ENCODE measurements around the gene UBE2F.

UBE2F gene

DNA sequence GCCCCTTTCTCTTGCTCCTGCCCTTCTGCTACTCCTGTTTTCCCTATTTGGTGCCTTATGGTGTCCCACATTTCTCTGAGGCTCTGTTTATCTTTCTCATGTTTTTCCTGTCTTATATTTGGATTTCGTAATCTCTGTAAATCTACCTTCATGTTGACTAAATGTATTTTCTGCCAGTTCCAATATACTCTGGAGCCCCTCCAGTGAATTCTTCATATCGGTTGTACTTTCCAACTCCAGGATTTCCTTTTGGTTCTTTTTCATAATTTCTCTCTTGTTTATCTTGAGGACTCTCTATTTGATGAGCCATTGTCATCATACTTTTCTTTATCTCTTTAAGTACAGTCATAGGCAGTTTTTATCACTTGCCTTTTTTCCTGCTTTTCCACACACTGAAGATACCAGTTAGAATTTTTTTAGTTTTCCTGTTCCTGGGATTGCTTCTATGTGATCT, 113.1 kb downstream of the UBE2F start:
- no peaks in the 10 kb centered on the region for H3K9me3 ChIP-seq (ENCODE audit: control insufficient read depth, insufficient read depth, low read length)
- no peak overlapping the region for H3K9ac ChIP-seq (ENCODE audit: low read depth, low read length)
- 0 out of 2 replicates have a peak, but pooled peaks cover 4% of the 10 kb centered on the region for H3K4me1 ChIP-seq (ENCODE audit: control insufficient read depth, insufficient read depth, low read length)
- H3K36me3 ChIP-seq (ENCODE audit: control insufficient read depth, insufficient read depth, low read length): peaks cover 75% of the 10 kb centered on the region
- H3K4me3 ChIP-seq (ENCODE audit: low read depth, low read length): no peak overlapping the region
- H3K27me3 ChIP-seq (ENCODE audit: control insufficient read depth, insufficient read depth, low read length): no peaks in the 10 kb centered on the region
- no peak overlapping the region for H3K27ac ChIP-seq (ENCODE audit: low read depth, low read length)

DNA sequence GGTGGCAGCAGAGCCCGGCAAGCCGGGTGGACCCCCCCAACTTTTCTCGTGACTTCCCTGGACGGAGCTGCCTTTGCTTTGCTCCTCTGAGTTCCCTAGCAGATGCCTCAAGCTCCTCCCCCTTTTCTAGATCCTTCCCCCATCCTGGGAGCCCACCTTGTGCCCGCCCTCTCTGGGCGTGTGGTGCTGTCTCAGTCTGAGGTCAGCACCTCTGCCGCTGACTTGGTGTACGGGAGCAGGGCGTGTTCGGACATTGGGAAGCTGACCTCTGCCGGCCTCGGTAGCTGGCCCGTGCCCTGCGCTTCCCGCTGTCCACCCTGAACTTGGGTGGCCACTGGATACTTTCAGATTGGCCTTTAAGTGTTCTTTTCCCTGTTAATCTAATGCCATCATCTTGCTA, 113.7 kb downstream of the UBE2F start:
- H3K4me3 ChIP-seq (ENCODE audit: low read depth, low read length): no peak overlapping the region
- no peaks in the 10 kb centered on the region for H3K9me3 ChIP-seq (ENCODE audit: control insufficient read depth, insufficient read depth, low read length)
- H3K27ac ChIP-seq (ENCODE audit: low read depth, low read length): no peak overlapping the region
- H3K27me3 ChIP-seq (ENCODE audit: control insufficient read depth, insufficient read depth, low read length): no peaks in the 10 kb centered on the region
- no peak overlapping the region for H3K9ac ChIP-seq (ENCODE audit: low read depth, low read length)
- 0 out of 2 replicates have a peak, but pooled peaks cover 4% of the 10 kb centered on the region for H3K4me1 ChIP-seq (ENCODE audit: control insufficient read depth, insufficient read depth, low read length)
- H3K36me3 ChIP-seq (ENCODE audit: control insufficient read depth, insufficient read depth, low read length): peaks cover 76% of the 10 kb centered on the region

DNA sequence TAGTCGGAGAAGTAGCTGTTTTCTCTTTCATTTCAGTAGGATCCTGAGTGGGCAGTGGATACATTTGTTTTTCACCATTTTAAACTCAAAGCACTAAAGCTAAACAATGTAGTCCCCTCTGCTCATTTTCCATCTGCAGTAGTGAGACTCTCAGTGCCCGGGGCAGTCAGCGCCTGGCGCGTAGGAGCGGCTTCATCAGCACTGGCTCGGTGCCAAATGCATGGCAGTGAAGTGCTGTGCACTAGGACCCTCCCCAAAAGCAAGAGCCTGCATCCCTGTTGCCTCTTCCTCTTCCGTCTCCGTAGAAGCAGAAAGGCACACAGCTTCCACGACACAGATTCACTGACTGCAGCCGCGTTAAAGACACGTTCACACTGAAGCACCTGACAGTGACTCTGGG, 114.3 kb downstream of the UBE2F start:
- H3K27me3 ChIP-seq (ENCODE audit: control insufficient read depth, insufficient read depth, low read length): no peaks in the 10 kb centered on the region
- no peak overlapping the region for H3K4me3 ChIP-seq (ENCODE audit: low read depth, low read length)
- H3K27ac ChIP-seq (ENCODE audit: low read depth, low read length): no peak overlapping the region
- no peak overlapping the region for H3K9ac ChIP-seq (ENCODE audit: low read depth, low read length)
- H3K36me3 ChIP-seq (ENCODE audit: control insufficient read depth, insufficient read depth, low read length): peaks cover 76% of the 10 kb centered on the region
- H3K4me1 ChIP-seq (ENCODE audit: control insufficient read depth, insufficient read depth, low read length): 0 out of 2 replicates have a peak, but pooled peaks cover 4% of the 10 kb centered on the region
- H3K9me3 ChIP-seq (ENCODE audit: control insufficient read depth, insufficient read depth, low read length): no peaks in the 10 kb centered on the region

DNA sequence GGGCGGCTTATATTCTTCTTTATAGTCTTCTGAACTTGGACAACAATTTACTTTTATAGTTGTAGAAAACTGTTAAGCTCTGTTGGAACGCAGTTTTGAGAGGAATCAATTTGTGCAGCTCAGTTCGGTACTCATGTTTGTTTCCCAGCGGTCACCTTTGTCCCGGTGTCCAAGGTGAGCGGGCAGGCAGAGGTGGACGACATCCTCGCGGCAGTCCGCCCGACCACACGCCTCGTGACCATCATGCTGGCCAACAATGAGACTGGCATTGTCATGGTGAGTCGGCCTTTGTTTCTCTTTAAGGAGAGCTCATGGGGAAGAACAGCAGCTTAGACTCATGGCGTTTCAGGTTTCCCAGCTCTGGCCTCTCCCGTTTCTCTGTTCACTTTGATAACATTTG, 114.7 kb downstream of the UBE2F start:
- peaks cover 77% of the 10 kb centered on the region for H3K36me3 ChIP-seq (ENCODE audit: control insufficient read depth, insufficient read depth, low read length)
- no peak overlapping the region for H3K27ac ChIP-seq (ENCODE audit: low read depth, low read length)
- H3K4me3 ChIP-seq (ENCODE audit: low read depth, low read length): no peak overlapping the region
- H3K9ac ChIP-seq (ENCODE audit: low read depth, low read length): no peak overlapping the region
- 0 out of 2 replicates have a peak, but pooled peaks cover 4% of the 10 kb centered on the region for H3K4me1 ChIP-seq (ENCODE audit: control insufficient read depth, insufficient read depth, low read length)
- H3K27me3 ChIP-seq (ENCODE audit: control insufficient read depth, insufficient read depth, low read length): no peaks in the 10 kb centered on the region
- no peaks in the 10 kb centered on the region for H3K9me3 ChIP-seq (ENCODE audit: control insufficient read depth, insufficient read depth, low read length)

DNA sequence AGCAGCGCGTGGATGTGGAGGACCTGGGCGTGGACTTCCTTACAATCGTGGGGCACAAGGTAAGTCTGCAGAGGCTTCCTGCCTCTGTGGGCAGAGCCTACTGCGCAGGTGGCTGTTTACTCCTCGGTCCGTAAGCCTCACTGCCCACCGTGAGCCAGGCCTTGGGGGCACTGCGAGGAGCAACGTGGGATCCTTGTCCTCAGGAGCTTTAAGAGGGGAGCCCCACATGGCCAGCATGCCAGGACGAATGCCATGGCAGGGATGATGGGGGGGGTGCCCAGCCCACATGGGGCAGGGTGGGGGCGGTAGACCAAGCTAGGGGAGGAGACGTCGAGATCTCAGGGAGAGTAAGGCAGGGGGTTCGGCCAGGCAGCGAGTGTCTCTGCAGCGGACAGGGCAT, 115.3 kb downstream of the UBE2F start:
- H3K27ac ChIP-seq (ENCODE audit: low read depth, low read length): no peak overlapping the region
- peaks cover 74% of the 10 kb centered on the region for H3K36me3 ChIP-seq (ENCODE audit: control insufficient read depth, insufficient read depth, low read length)
- H3K27me3 ChIP-seq (ENCODE audit: control insufficient read depth, insufficient read depth, low read length): no peaks in the 10 kb centered on the region
- 0 out of 2 replicates have a peak, but pooled peaks cover 4% of the 10 kb centered on the region for H3K4me1 ChIP-seq (ENCODE audit: control insufficient read depth, insufficient read depth, low read length)
- H3K4me3 ChIP-seq (ENCODE audit: low read depth, low read length): no peak overlapping the region
- H3K9me3 ChIP-seq (ENCODE audit: control insufficient read depth, insufficient read depth, low read length): no peaks in the 10 kb centered on the region
- no peak overlapping the region for H3K9ac ChIP-seq (ENCODE audit: low read depth, low read length)

DNA sequence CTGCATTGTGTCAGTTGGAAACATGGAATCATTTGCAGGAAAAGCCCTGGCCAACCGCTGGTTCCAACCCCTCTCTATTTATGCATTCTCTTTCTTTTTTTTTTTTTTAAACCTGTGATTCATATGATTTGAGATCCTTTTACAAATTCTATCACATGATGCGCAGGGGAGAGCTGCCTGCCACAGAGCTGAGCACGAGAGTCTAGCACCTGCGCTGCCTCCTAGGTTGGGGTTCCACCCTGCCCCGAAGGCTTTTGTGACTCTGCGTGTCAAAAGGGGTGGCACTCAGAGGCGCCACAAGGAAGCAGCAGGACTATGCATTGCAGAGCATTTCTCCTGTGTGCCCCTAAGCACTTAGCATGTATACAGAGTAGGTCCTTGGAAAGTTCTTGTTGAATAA, 116.0 kb downstream of the UBE2F start:
- Histone ChIP-seq H3K36me3 (ENCODE audit: control insufficient read depth, insufficient read depth, low read length) (peaks cover 74% of the 10 kb centered on the region), H3K27me3 (ENCODE audit: control insufficient read depth, insufficient read depth, low read length) (no peaks in the 10 kb centered on the region), H3K4me3 (ENCODE audit: low read depth, low read length) (no peak overlapping the region), H3K9me3 (ENCODE audit: control insufficient read depth, insufficient read depth, low read length) (no peaks in the 10 kb centered on the region), H3K9ac (ENCODE audit: low read depth, low read length) (no peak overlapping the region), H3K4me1 (ENCODE audit: control insufficient read depth, insufficient read depth, low read length) (0 out of 2 replicates have a peak, but pooled peaks cover 4% of the 10 kb centered on the region), H3K27ac (ENCODE audit: low read depth, low read length) (no peak overlapping the region)

DNA sequence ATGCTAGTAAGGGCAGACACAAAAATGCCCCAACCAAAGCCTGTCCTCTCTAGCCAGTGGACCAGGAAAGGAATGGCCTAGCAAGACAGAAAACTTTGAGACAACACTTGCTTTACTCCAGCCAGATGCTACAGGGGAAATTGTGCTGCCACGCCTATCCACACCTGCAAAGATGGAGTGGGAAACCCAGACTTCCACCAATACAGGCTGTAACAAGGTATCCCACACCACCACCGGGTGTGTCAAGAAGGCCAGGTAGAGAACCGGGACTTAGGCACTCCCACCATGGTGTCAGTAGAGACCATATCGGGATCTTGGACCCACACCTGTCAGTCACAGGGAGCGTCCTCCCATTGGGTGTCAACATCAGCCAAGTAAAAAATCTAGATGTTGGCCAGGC, 117.1 kb downstream of the UBE2F start:
- Histone ChIP-seq H3K4me1 (ENCODE audit: control insufficient read depth, insufficient read depth, low read length) (0 out of 2 replicates have a peak, but pooled peaks cover 4% of the 10 kb centered on the region), H3K27me3 (ENCODE audit: control insufficient read depth, insufficient read depth, low read length) (no peaks in the 10 kb centered on the region), H3K4me3 (ENCODE audit: low read depth, low read length) (no peak overlapping the region), H3K27ac (ENCODE audit: low read depth, low read length) (no peak overlapping the region), H3K36me3 (ENCODE audit: control insufficient read depth, insufficient read depth, low read length) (peaks cover 75% of the 10 kb centered on the region), H3K9me3 (ENCODE audit: control insufficient read depth, insufficient read depth, low read length) (no peaks in the 10 kb centered on the region), H3K9ac (ENCODE audit: low read depth, low read length) (no peak overlapping the region)

DNA sequence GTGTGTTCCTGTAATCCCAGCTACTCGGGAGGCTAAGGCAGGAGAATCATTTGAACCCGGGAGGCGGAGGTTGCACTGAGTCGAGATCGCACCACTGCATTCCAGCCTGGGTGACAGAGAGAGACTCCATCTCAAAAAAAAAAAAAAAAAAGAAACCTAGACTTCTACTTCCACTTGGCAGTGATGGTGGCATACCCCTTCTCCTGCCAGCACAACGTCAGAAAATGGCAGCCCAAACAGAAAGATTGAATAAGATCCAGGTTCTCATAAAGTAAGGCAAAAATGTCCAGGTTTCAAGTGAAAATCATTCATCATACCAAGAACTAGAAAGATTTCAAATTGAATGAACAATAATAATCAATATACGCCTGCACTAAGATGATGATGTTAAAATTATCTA, 117.9 kb downstream of the UBE2F start:
- peaks cover 83% of the 10 kb centered on the region for H3K36me3 ChIP-seq (ENCODE audit: control insufficient read depth, insufficient read depth, low read length)
- no peak overlapping the region for H3K27ac ChIP-seq (ENCODE audit: low read depth, low read length)
- H3K9ac ChIP-seq (ENCODE audit: low read depth, low read length): no peak overlapping the region
- no peaks in the 10 kb centered on the region for H3K4me1 ChIP-seq (ENCODE audit: control insufficient read depth, insufficient read depth, low read length)
- H3K4me3 ChIP-seq (ENCODE audit: low read depth, low read length): no peak overlapping the region
- no peaks in the 10 kb centered on the region for H3K27me3 ChIP-seq (ENCODE audit: control insufficient read depth, insufficient read depth, low read length)
- no peaks in the 10 kb centered on the region for H3K9me3 ChIP-seq (ENCODE audit: control insufficient read depth, insufficient read depth, low read length)

DNA sequence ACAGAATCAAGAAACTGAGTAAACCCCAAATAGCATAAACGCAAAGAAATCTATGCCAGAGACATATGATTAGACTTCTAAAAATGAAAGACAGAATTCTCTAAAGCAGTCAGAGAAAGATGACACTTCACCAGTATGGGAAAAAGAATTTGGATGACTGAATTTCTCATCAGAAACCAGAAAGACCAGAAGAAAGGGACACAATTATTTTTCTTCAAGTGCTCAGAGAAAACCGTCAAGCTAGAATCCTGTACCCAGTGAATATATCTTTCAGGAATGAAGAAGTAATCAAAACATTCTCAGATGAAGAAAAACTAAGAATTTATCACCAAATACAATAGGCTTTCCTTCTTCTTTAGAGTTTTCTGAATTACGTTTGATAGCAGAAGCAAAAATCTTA, 119.1 kb downstream of the UBE2F start:
- Histone ChIP-seq H3K9me3 (ENCODE audit: control insufficient read depth, insufficient read depth, low read length) (no peaks in the 10 kb centered on the region), H3K27ac (ENCODE audit: low read depth, low read length) (no peak overlapping the region), H3K9ac (ENCODE audit: low read depth, low read length) (no peak overlapping the region), H3K27me3 (ENCODE audit: control insufficient read depth, insufficient read depth, low read length) (no peaks in the 10 kb centered on the region), H3K36me3 (ENCODE audit: control insufficient read depth, insufficient read depth, low read length) (peaks cover 82% of the 10 kb centered on the region), H3K4me3 (ENCODE audit: low read depth, low read length) (no peak overlapping the region), H3K4me1 (ENCODE audit: control insufficient read depth, insufficient read depth, low read length) (no peaks in the 10 kb centered on the region)

DNA sequence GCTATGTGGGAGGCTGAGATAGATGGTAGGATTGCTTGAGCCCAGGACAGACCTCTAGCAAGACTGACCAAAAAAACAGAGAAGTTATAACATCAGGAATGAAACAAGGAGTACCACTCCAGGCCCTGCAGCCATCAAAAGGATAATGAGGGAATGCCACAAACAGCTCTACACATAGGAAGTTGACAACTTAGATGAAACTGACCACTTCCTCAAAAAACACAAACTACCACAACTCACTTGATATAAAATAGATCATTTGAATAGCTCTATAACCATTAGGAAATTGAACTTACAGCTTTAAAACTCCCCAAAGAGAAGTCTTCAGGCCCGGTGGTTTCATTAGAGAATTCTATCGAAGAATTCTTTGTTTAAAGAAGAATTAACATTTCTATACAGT, 120.4 kb downstream of the UBE2F start:
- no peaks in the 10 kb centered on the region for H3K4me1 ChIP-seq (ENCODE audit: control insufficient read depth, insufficient read depth, low read length)
- no peak overlapping the region for H3K27ac ChIP-seq (ENCODE audit: low read depth, low read length)
- no peak overlapping the region for H3K4me3 ChIP-seq (ENCODE audit: low read depth, low read length)
- peaks cover 77% of the 10 kb centered on the region for H3K36me3 ChIP-seq (ENCODE audit: control insufficient read depth, insufficient read depth, low read length)
- no peak overlapping the region for H3K9ac ChIP-seq (ENCODE audit: low read depth, low read length)
- H3K9me3 ChIP-seq (ENCODE audit: control insufficient read depth, insufficient read depth, low read length): no peaks in the 10 kb centered on the region
- no peaks in the 10 kb centered on the region for H3K27me3 ChIP-seq (ENCODE audit: control insufficient read depth, insufficient read depth, low read length)

DNA sequence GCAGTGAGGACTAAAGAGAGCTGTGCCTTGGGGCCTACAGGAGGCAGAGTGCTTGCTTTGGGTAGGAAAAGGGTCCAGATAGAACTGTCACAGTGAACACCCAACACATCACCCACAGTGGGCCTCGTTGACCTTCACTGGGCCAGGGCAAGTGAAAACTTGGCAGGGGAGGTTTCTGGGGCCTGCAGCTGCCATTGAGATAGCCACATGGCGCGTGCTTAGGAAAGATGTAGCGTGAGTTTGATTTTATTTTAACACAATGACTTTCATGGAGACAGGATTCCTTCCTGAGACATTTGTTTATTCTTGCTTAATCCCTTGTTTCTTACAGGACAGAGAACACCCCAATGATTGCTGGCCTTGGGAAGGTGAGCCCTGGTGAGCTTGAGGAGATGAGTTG, 124.1 kb downstream of the UBE2F start:
- Histone ChIP-seq H3K4me1 (ENCODE audit: control insufficient read depth, insufficient read depth, low read length) (no peaks in the 10 kb centered on the region; the same call in 1 of the 2 replicates), H3K27ac (ENCODE audit: low read depth, low read length) (no peak overlapping the region), H3K9ac (ENCODE audit: low read depth, low read length) (no peak overlapping the region), H3K4me3 (ENCODE audit: low read depth, low read length) (no peak overlapping the region), H3K9me3 (ENCODE audit: control insufficient read depth, insufficient read depth, low read length) (no peaks in the 10 kb centered on the region), H3K27me3 (ENCODE audit: control insufficient read depth, insufficient read depth, low read length) (no peaks in the 10 kb centered on the region), H3K36me3 (ENCODE audit: control insufficient read depth, insufficient read depth, low read length) (peaks cover 49% of the 10 kb centered on the region)

Data from HUES48 (cell line).